ENCODE results near the gene PHC2.

PHC2 gene

GRCh38 chr1:33280091-33280661 lies 150.7 kb downstream of the PHC2 start:
- Mint-ChIP-seq H3K27ac (no peak overlapping the region), H3K4me1 (no peaks in the 10 kb centered on the region), H3K4me3 (no peak overlapping the region), H3K36me3 (peaks cover 17% of the 10 kb centered on the region), H3K27me3 (no peaks in the 10 kb centered on the region), H3K9me3 (no peaks in the 10 kb centered on the region)
- CTCF ChIA-PET, result no interaction called here
- no peak for DNase-seq

- Mint-ChIP-seq H3K4me1 (peaks cover 11% of the 10 kb centered on the region), H3K36me3 (peaks cover 16% of the 10 kb centered on the region), H3K4me3 (no peak overlapping the region), H3K27me3 (no peaks in the 10 kb centered on the region), H3K9me3 (no peaks in the 10 kb centered on the region), H3K27ac (no peak overlapping the region)
- DNase-seq, result no peak
- CTCF ChIA-PET, result no interaction called here
Observed at GRCh38 chr1:33277488-33278084, 153.3 kb downstream of the PHC2 start.

GRCh38 chr1:33276573-33277298 lies 154.2 kb downstream of the PHC2 start:
- Mint-ChIP-seq H3K36me3 (peaks cover 11% of the 10 kb centered on the region), H3K27ac (no peak overlapping the region)
- CTCF ChIA-PET, result no interaction called here

GRCh38 chr1:33275706-33276572 lies 155.0 kb downstream of the PHC2 start:
- peaks cover 18% of the 10 kb centered on the region for H3K4me1 Mint-ChIP-seq
- no peak overlapping the region for H3K27ac Mint-ChIP-seq
- peaks cover 8% of the 10 kb centered on the region for H3K36me3 Mint-ChIP-seq
- H3K27me3 Mint-ChIP-seq, result no peaks in the 10 kb centered on the region
- CTCF ChIA-PET, result no interaction called here
- no peak overlapping the region for H3K4me3 Mint-ChIP-seq
- no peak for DNase-seq
- no peaks in the 10 kb centered on the region for H3K9me3 Mint-ChIP-seq

More at GRCh38 chr1:33276573-33277298, 154.2 kb downstream of the PHC2 start:
- Mint-ChIP-seq H3K9me3 (no peaks in the 10 kb centered on the region), H3K4me3 (no peak overlapping the region), H3K4me1 (peaks cover 16% of the 10 kb centered on the region), H3K27me3 (no peaks in the 10 kb centered on the region)
- DNase-seq, result no peak

GRCh38 chr1:33275195-33275594 lies 155.7 kb downstream of the PHC2 start:
- Mint-ChIP-seq H3K36me3 (peaks cover 6% of the 10 kb centered on the region), H3K27ac (no peak overlapping the region), H3K9me3 (no peaks in the 10 kb centered on the region), H3K4me3 (no peak overlapping the region), H3K27me3 (no peaks in the 10 kb centered on the region), H3K4me1 (peaks cover 18% of the 10 kb centered on the region)
- DNase-seq, result no peak
- CTCF ChIA-PET, result no interaction called here

GRCh38 chr1:33274446-33274845 lies 156.4 kb downstream of the PHC2 start:
- CTCF ChIA-PET, result interaction anchor here (1.4 kb wide), 1 partner anchor 21 kb away, joined by 7 read pairs; no protein-coding TSS in a partner anchor
- H3K9me3 Mint-ChIP-seq, result no peaks in the 10 kb centered on the region
- peaks cover 3% of the 10 kb centered on the region for H3K36me3 Mint-ChIP-seq
- H3K27me3 Mint-ChIP-seq, result no peaks in the 10 kb centered on the region
- H3K4me1 Mint-ChIP-seq, result peaks cover 18% of the 10 kb centered on the region
- H3K4me3 Mint-ChIP-seq, result no peak overlapping the region
- no peak for DNase-seq
- no peak overlapping the region for H3K27ac Mint-ChIP-seq

- Mint-ChIP-seq H3K36me3 (peaks cover 3% of the 10 kb centered on the region), H3K27me3 (no peaks in the 10 kb centered on the region), H3K9me3 (no peaks in the 10 kb centered on the region), H3K27ac (no peak overlapping the region), H3K4me3 (no peak overlapping the region), H3K4me1 (peaks cover 18% of the 10 kb centered on the region)
- CTCF ChIA-PET, result interaction anchor here (1.4 kb wide), 1 partner anchor 22 kb away, joined by 7 read pairs; no protein-coding TSS in a partner anchor
- DNase-seq, result no peak
Observed at GRCh38 chr1:33273961-33274371, 156.9 kb downstream of the PHC2 start.

All from activated naive CD4-positive, alpha-beta T cell treated with anti-CD3 and anti-CD28 coated beads, Interleukin-2, amount 10 ng/mL, durations not matched to agents 7 days and 5 days (primary cell).